Measurements from ENCODE around the gene TEX10.
"Not testable (repeated sequence)": the region's sequence is repeated elsewhere in the genome, so short reads cannot be mapped to it uniquely, and the experiment has no call there.

- not testable (repeated sequence) for TF ChIP-seq CTCF (IDR thresholded peaks at IDR 0.05 in 4 of 5, conservative IDR thresholded peaks at IDR 0.05 in 1 of 5); POLR2A (IDR thresholded peaks at IDR 0.05)
These were observed 40.2 kb upstream of the TEX10 start for GRCh38 chr9:100392989-100393388.

Measured in gastrocnemius medialis (tissue), 4 donors.